ENCODE measurements around the gene FARS2. TPM values are rescaled to one million over a fixed set of nuclear protein-coding genes. Genes with fewer than 3 reads are reported as not detected.

FARS2 gene
- polyA plus RNA-seq, 2 of the 4 experiments (the other 2 are of a cell fraction) = 12.9 to 17.5 TPM

GRCh38 chr6:5266423-5266822 is 5.1 kb downstream of the FARS2 start (continued):
- TF ChIP-seq MAX (IDR thresholded peaks at IDR 0.05) (no peak), NPAS2 (CRISPR knock-in tag; IDR thresholded peaks at IDR 0.05; ENCODE audit: borderline replicate concordance) (no peak), CEBPB (IDR thresholded peaks at IDR 0.05) (no peak), ZSCAN20 (CRISPR knock-in tag; IDR thresholded peaks at IDR 0.05) (no peak), GATA3 (IDR thresholded peaks at IDR 0.05; ENCODE audit: borderline replicate concordance) (no peak)
- TF ChIP-seq, protein P1, sequence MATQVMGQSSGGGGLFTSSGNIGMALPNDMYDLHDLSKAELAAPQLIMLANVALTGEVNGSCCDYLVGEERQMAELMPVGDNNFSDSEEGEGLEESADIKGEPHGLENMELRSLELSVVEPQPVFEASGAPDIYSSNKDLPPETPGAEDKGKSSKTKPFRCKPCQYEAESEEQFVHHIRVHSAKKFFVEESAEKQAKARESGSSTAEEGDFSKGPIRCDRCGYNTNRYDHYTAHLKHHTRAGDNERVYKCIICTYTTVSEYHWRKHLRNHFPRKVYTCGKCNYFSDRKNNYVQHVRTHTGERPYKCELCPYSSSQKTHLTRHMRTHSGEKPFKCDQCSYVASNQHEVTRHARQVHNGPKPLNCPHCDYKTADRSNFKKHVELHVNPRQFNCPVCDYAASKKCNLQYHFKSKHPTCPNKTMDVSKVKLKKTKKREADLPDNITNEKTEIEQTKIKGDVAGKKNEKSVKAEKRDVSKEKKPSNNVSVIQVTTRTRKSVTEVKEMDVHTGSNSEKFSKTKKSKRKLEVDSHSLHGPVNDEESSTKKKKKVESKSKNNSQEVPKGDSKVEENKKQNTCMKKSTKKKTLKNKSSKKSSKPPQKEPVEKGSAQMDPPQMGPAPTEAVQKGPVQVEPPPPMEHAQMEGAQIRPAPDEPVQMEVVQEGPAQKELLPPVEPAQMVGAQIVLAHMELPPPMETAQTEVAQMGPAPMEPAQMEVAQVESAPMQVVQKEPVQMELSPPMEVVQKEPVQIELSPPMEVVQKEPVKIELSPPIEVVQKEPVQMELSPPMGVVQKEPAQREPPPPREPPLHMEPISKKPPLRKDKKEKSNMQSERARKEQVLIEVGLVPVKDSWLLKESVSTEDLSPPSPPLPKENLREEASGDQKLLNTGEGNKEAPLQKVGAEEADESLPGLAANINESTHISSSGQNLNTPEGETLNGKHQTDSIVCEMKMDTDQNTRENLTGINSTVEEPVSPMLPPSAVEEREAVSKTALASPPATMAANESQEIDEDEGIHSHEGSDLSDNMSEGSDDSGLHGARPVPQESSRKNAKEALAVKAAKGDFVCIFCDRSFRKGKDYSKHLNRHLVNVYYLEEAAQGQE (IDR thresholded peaks at IDR 0.05) = no peak

DNA sequence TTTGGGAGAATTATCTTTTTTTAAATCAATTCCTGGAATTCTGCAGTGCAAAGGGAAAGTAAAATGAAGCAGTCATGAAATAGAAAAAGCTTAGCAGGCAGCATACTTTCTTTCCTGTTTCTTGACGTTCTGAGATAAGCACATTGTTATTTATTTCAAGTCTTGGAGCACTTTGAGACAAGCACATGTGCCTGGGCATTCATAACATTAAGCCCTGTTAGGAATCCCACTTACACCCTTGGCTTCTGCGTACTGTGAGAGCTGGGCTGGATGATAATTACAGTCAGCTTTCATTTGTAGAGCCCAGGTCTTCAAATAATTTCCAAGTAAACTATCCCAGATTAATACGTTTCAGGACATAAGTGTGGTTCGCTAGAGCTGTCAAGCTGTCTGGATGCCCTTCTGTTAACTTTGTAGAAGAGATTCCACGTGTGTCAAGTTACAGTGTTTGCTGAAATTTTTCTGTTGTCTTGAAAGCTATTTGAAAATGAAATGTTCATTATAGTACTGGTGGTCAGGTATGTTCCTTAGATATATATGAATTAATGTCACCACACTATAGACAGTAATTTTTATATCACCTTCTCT is 8.9 kb downstream of the FARS2 start:
- no peak for ATAC-seq
- no peak overlapping the region for H3K27ac ChIP-seq
- FAIRE-seq = no peak
- DNase-seq (ENCODE audit: low read depth in 1 of 2, low spot score in 1 of 2) = no peak
- WGBS (ENCODE audit: missing lambda C conversion rate) = 84% methylated on average over 5 of the region's 5 CpGs
- POLR2A ChIA-PET = no interaction called here
- TF ChIP-seq HOXA7 (CRISPR knock-in tag; IDR thresholded peaks at IDR 0.05) = no peak
- no peak for TF ChIP-seq ESRRA (IDR thresholded peaks at IDR 0.05; ENCODE audit: borderline replicate concordance, low read length)
- TF ChIP-seq, protein P2, sequence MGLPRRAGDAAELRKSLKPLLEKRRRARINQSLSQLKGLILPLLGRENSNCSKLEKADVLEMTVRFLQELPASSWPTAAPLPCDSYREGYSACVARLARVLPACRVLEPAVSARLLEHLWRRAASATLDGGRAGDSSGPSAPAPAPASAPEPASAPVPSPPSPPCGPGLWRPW (IDR thresholded peaks at IDR 0.05) = no peak
- no peak for TF ChIP-seq KDM1A (IDR thresholded peaks at IDR 0.05; ENCODE audit: low read depth)
- TF ChIP-seq RAD21 (conservative IDR thresholded peaks at IDR 0.05 in 1 of 2, IDR thresholded peaks at IDR 0.05 in 1 of 2) = no peak
- TF ChIP-seq CBX8 (IDR thresholded peaks at IDR 0.05) = no peak
- TF ChIP-seq FOSB (CRISPR knock-in tag; IDR thresholded peaks at IDR 0.05) = no peak
- TF ChIP-seq, protein P3, sequence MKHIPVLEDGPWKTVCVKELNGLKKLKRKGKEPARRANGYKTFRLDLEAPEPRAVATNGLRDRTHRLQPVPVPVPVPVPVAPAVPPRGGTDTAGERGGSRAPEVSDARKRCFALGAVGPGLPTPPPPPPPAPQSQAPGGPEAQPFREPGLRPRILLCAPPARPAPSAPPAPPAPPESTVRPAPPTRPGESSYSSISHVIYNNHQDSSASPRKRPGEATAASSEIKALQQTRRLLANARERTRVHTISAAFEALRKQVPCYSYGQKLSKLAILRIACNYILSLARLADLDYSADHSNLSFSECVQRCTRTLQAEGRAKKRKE (CRISPR knock-in tag; IDR thresholded peaks at IDR 0.05; ENCODE audit: low read depth) = no peak
- TF ChIP-seq RNF2 (IDR thresholded peaks at IDR 0.05; ENCODE audit: borderline replicate concordance, low read depth) = no peak
- TF ChIP-seq CEBPB (IDR thresholded peaks at IDR 0.05) = no peak
- TF ChIP-seq MAZ (IDR thresholded peaks at IDR 0.05; ENCODE audit: borderline replicate concordance, low read depth, low read length) = no peak
- no peak for TF ChIP-seq PHF8 (IDR thresholded peaks at IDR 0.05; ENCODE audit: borderline replicate concordance, low read depth)
- TF ChIP-seq HDAC2 (IDR thresholded peaks at IDR 0.05) = no peak
- no peak overlapping the region for H3K4me3 ChIP-seq
- no peaks in the 10 kb centered on the region for H3K9me3 ChIP-seq
- H3K4me2 ChIP-seq = no peak overlapping the region
- CTCF ChIA-PET = interaction anchor here (2.0 kb wide), 1 partner anchor 126 kb away, joined by 5 read pairs; no protein-coding TSS in a partner anchor
- no peaks in the 10 kb centered on the region for H3K4me1 ChIP-seq

- H3K4me3 ChIP-seq = no peak overlapping the region
- no peak for TF ChIP-seq BHLHE40 (IDR thresholded peaks at IDR 0.05; ENCODE audit: low read depth, low read length)
- CTCF ChIA-PET = interaction anchor here (1.4 to 2.0 kb wide), 2 partner anchors 14 to 128 kb away, joined by 3 to 5 read pairs; no protein-coding TSS in a partner anchor
- DNase-seq (ENCODE audit: low read depth in 1 of 2, low spot score in 1 of 2) (no peak), ATAC-seq (no peak), FAIRE-seq (no peak)
- H3K9me3 ChIP-seq = no peaks in the 10 kb centered on the region
- 94% methylated on average over 6 of the region's 6 CpGs for WGBS (ENCODE audit: missing lambda C conversion rate)
- H3K27ac ChIP-seq = no peak overlapping the region
- H3K4me1 ChIP-seq = no peaks in the 10 kb centered on the region
- POLR2A ChIA-PET = no interaction called here
- H3K4me2 ChIP-seq = no peak overlapping the region
Measured at GRCh38 chr6:5271926-5272325, 10.6 kb downstream of the FARS2 start.

Measured in A549 (cell line).